OCI-LY3 (cell line): ENCODE measurements around the gene STH.

ENCODE experiments used
- CTCF ChIP-seq: fragments of 200-600, 300-600 bp; sonication (generic); IDR thresholded peaks from 2 replicates; pipeline ENCODE4 v1.5.1; 2014; ENCODE audit warnings: antibody characterized with exemption, low read length, low read depth
- EZH2phosphoT487 ChIP-seq: fragments of 200-600 bp; shearing (Covaris generic); IDR thresholded peaks from 2 replicates; pipeline ENCODE4 v1.6.1; 2018; ENCODE audit warnings: antibody characterized with exemption, mixed run types, low read depth

DNA sequence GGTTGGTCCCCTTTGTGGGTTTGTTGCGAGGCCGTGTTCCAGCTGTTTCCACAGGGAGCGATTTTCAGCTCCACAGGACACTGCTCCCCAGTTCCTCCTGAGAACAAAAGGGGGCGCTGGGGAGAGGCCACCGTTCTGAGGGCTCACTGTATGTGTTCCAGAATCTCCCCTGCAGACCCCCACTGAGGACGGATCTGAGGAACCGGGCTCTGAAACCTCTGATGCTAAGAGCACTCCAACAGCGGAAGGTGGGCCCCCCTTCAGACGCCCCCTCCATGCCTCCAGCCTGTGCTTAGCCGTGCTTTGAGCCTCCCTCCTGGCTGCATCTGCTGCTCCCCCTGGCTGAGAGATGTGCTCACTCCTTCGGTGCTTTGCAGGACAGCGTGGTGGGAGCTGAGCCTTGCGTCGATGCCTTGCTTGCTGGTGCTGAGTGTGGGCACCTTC lies 27.3 kb upstream of the STH start:
- TF ChIP-seq CTCF = no peak
- TF ChIP-seq EZH2phosphoT487 = no peak
